CD4-positive, alpha-beta T cell treated with Interleukin-15 for 4 hours (primary cell): ENCODE data around the gene UBE3A.

Source experiments
- DNase-seq: peaks from one replicate; pipeline ENCODE4 v3.0.0-alpha.2; 2020; ENCODE audit warnings: low spot score

Gene UBE3A

DNA sequence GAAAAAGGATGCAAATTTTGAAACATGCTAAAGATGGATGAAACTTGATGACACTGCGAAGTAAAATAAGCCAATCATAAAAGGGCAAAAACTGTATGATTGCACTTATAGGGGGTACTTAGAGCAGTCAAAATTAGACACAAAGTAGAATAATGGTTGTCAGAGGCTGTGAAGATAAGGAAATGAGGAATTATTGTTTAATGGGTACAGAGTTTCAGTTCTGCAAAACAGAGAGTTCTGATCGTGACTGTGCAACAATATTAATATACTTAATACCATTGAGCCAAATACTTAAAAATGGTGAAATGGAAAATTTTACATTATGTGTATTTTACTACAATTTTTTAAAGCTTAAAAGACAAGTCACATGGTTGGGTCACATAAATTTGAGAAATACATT lies 35.1 kb downstream of the UBE3A start:
- no peak for DNase-seq

GRCh38 chr15:25402342-25402741 lies 36.5 kb downstream of the UBE3A start:
- DNase-seq: no peak

DNA sequence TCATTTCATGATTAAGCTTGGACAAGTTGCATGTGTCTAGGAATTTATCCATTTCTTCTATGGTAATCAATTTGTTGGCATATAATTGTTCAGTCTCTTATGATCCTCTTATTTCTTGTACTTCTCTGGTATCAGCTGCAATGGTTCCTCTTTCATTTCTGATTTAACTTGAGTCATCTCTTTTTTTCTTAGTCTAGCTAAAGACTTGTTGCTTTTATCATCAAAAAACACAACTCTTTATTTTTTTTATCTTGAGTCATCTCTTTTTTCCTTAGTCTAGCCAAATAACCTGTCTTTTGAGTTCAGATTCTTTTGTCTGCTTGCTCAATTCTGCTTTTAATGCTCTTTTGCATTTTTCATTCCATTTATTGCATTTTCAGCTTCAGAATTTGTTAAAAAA lies 37.3 kb downstream of the UBE3A start:
- no peak for DNase-seq

DNA sequence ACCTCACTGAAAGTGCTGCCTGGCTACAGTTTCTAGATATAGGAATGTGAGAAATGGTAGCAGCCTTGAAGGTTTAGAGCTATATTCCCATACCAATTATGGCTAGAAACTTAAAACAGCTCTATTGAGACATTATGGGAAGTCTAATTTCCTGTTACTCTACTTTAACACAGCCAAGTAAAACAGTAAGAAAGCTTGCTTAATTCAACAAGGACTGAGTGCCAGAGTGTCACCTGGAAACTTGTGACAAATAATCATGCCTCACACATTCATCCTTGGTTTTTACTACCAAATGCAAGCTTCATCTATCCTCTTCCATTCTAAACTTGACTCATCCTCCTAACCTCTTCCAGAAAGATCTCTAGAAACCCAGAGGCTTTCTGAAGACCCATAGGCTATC lies 41.7 kb downstream of the UBE3A start:
- no peak for DNase-seq

- no peak for DNase-seq
These were observed 43.9 kb downstream of the UBE3A start for GRCh38 chr15:25394898-25395297.

- no peak for DNase-seq
These were observed 46.0 kb downstream of the UBE3A start for GRCh38 chr15:25392806-25393205.

DNA sequence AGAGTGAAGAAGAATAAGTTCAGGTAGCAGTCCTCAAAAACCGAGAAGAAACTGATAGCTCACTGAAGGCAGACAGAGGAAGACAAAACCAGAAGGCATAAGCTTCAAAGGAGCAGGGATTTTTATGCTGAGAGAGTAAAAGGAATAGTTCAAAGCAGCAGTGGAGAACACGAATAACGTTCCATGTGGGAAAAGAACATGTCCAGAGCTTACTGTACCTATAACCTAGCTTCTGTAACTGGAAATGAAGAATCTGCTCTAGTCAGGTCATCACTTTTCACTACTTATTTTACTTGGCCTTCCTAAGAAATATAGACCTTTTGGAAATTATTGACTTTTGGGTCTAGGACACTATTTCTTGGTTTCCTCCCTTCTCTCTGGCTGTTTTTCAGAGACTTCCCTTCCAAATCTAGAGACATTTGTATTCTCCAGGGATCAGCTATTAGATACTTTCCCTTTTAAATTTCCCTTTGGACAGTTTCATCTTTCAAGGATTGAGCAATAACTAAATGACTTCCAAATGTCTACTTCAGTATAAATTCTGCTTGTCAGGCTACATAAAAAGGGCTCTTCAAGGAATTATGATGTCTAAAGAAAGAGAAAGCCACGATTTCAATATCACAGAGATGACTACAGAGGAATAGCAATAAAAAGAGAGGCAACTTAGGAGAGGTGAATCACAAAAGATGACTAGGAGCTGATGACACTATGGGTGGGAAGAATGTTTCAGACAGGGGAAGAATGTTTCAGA lies 46.7 kb downstream of the UBE3A start:
- DNase-seq: no peak

DNA sequence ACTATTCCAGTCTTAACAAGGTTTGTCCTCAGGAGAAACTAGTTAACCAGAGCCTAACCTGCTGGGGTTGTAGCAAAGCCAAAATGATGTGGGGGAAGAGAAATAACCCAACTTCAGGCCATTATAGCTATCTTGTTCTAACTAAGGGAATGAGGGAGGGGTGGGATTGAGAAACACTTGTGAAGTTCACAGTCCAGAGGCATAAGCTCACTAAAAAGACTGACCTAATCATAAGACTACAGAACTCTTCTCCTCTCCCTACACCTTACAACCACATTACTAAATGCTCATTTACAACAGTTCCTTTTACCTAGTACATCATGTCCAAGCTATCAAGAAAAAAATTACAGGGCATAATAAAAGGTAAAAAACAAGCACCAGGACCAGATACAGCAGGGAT lies 52.8 kb downstream of the UBE3A start:
- DNase-seq: no peak

GRCh38 chr15:25381579-25381978 lies 57.2 kb downstream of the UBE3A start:
- no peak for DNase-seq

- no peak for DNase-seq
These were observed 60.3 kb downstream of the UBE3A start for GRCh38 chr15:25378501-25378901.

GRCh38 chr15:25375557-25375956 lies 63.3 kb downstream of the UBE3A start:
- no peak for DNase-seq

DNA sequence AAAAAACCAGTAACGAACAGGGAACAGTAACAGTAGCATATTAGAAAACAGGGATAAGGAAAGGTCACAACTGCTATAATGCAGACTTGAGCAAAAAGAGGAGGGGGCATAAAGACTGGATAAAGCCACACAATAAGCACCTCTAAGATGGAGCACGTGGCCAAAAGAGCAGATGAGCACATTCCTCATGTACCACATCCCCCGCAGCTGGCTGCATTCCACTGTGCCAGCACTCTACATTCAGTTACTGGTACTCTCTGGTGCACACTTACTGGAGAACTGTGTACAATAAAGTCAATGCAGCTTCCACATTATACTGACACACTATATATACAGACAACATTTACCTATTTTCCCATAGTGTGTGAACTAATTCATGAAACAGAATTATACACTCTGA lies 64.7 kb downstream of the UBE3A start:
- DNase-seq: no peak

DNA sequence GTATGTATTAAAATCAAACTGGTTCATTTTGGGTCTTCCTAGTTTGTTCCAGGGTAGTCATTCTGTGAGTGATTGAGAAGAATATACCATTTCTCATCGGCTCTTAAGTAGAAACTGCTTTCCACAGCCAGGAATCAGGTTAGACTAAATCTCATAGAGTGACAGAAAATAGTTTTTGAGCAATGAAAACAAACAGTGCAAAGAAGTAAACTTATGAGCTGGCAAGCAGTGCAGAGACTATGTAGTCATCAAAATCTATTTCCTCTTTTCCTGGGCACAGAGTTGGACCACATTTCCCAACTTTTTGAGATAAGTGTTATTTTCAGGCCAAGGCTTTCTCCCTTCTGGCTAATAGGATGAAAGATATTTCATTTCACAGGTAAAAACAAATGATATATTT lies 66.5 kb downstream of the UBE3A start:
- DNase-seq: no peak

GRCh38 chr15:25368850-25369249 lies 70.0 kb downstream of the UBE3A start:
- no peak for DNase-seq

DNA sequence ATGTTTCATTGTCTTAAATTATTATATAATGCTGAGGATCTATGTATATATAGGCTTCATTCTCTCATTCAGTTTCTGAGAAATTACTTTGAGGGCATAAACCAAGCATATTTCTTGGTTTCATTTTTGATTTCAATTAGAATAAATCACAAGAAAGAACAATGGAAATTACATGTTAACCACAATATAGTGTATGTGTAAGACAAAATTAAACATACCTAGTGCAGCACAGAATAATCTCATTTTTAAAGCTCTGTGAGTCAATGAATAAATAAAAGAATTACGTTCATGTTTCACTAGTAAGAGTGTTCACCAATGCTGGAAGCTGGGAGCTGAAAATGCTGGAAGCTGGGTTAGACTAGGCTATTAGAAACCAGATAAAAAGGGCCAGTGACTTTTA lies 72.8 kb downstream of the UBE3A start:
- no peak for DNase-seq

DNA sequence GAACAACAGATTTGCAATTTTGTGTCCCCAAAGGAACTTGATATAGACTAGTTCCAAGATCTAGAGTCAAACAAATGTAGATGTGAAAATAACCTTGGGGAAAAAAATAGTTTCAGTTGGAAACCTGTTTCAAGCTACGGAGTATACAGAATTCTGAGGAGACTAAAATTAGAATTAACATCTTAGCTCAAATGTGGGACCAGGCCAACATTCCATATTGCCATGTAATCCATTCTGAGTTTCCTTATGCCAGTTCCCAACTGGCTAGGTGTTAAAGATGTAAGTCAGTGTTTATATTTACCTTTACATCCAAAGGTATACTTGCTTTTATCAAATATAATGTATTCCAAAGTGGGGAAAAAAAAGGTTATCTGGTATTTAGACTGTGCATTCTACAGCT lies 76.3 kb downstream of the UBE3A start:
- DNase-seq: no peak

DNA sequence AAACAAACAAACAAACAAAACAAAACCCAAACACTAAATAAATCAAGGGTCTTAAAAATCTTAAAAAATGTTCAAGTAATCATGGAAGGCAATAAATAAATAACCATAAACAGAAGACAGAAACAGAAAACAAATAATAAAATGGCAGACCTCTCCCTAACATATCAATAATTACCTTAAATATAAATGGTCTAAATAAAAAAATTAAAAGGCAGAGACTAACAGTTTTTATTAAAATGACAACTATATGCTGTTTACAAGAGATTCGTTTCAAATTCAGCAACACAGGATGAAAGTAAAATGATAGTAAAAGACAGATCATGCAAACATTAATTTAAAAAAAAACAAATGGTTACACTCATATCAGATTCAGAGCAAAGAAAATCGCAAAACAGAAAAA lies 91.1 kb downstream of the UBE3A start:
- no peak for DNase-seq

- DNase-seq: no peak
These were observed 92.5 kb downstream of the UBE3A start for GRCh38 chr15:25346371-25346770.

DNA sequence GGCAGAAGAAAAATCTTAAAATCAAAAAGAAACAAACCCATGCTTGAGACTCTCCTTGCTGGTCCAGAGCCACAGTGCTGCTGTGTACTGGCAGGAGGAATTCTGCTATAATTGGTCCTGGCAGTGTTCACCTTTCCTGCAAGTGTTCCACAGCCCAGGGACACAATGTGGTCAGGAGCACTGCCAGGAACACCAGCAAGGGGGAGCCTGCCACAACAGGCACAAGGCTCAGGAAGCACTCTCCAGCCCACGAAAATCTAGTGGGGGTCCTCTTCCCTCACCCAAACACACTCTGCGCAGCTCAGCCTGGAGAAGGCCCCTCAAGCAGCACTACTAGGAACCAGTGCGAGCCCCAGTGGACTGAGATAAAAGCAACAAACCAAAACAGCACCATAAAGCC lies 92.9 kb downstream of the UBE3A start:
- DNase-seq: no peak

- no peak for DNase-seq
These were observed 96.2 kb downstream of the UBE3A start for GRCh38 chr15:25342629-25343028.

DNA sequence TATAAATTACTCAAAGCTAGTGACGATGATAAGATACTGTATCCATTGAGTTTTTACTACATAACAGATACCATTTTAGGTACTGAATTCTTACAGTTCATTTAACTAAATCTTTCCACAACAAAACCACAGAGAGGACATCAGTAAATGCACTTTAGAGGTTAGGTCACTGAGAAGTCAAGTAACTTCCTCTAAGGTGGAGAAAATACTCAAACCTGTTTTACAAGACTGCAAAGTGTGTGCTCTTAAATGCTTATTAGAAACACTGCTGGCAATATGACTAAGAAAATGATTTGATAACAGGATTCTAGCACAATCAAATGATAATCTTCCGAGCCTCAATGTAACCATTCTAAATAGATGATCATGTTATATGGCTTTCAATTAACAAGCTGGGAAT lies 99.4 kb downstream of the UBE3A start:
- DNase-seq: no peak

DNA sequence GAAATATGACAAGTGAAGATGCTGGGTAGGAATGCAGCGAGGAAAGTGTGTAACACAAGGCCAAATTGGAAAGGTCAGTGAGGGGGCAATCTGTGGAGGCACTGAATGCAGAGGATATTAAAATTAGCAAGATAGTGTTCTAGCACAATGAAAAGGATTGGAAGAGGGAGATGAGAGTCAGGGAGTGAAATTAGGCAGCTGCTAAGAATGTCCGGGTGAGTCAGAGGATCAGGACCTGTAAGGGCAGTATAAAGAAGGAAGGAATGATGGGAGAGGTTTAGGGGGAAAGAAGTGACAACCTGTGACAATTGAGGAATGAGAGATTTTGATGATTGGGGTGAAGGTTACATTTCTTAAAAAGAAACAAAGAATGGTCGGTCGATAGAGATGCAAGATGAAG lies 103.5 kb downstream of the UBE3A start:
- DNase-seq: no peak

GRCh38 chr15:25333049-25333448 lies 105.8 kb downstream of the UBE3A start:
- DNase-seq: no peak

- no peak for DNase-seq
These were observed 106.5 kb downstream of the UBE3A start for GRCh38 chr15:25332306-25332705.

- no peak for DNase-seq
These were observed 107.0 kb downstream of the UBE3A start for GRCh38 chr15:25331860-25332259.
